Upper lobe of left lung (tissue), 6 donors: ENCODE measurements around the gene TUBB4B. TPM values are rescaled to one million over a fixed set of nuclear protein-coding genes. Genes with fewer than 3 reads are reported as not detected.

Source experiments
- ATAC-seq, 2 donors: fragments of 200-7000 bp; cut with Tn5 transposase; one replicate each; pipeline ENCODE4 v1.9.1; 2022; ENCODE audit warnings: mild to moderate bottlenecking in 2 of 2, moderate library complexity in 2 of 2; ENCODE audit not compliant: low FRiP score in 2 of 2
- DNase-seq, 2 donors: peaks; one replicate each; pipeline ENCODE4 v3.0.0-alpha.2; 2019 to 2020
- H3K27ac ChIP-seq, 4 donors: fragments of 200-600 bp; sonication (generic); one replicate each; pipeline ENCODE4 v1.5.1; 2016 to 2019
- H3K27me3 ChIP-seq, 4 donors: fragments of 200-600 bp; sonication (generic); one replicate each; pipeline ENCODE4 v1.5.1; 2017 to 2019
- H3K36me3 ChIP-seq, 4 donors: fragments of 200-600 bp; sonication (generic); one replicate each; pipeline ENCODE4 v1.5.1; 2016 to 2019
- H3K4me1 ChIP-seq, 4 donors: fragments of 200-600 bp; sonication (generic); one replicate each; pipeline ENCODE4 v1.5.1; 2018 to 2019
- H3K4me3 ChIP-seq, 4 donors: fragments of 200-600 bp; sonication (generic); one replicate each; pipeline ENCODE4 v1.5.1; 2017 to 2019; ENCODE audit warnings: mild to moderate bottlenecking in 2 of 4, moderate library complexity in 1 of 4
- H3K9me3 ChIP-seq, 4 donors: fragments of 200-600 bp; sonication (generic); one replicate each; pipeline ENCODE4 v1.5.1; 2018 to 2019
- EP300 ChIP-seq, 4 donors: sonication (generic); formaldehyde crosslinking; IDR thresholded peaks; one replicate each; pipeline ENCODE4 v1.5.1; 2017; ENCODE audit warnings: antibody characterized with exemption in 4 of 4, control low read depth in 2 of 4
- POLR2A ChIP-seq, 4 donors: fragments of 450-650 bp; IDR thresholded peaks; one replicate each; pipeline ENCODE4 v1.5.1; 2016 to 2017; ENCODE audit warnings: antibody characterized with exemption in 4 of 4, mild to moderate bottlenecking in 2 of 4
- POLR2AphosphoS5 ChIP-seq, 2 donors: sonication (generic); formaldehyde crosslinking; IDR thresholded peaks; one replicate each; pipeline ENCODE4 v1.5.1; 2017; ENCODE audit warnings: antibody characterized with exemption in 2 of 2
- WGBS, 2 donors: methylation state at CpG; one replicate each; pipeline ENCODE4 v1.1.5; 2017 to 2018; 5-methylcytosine and 5-hydroxymethylcytosine counted together
- total RNA-seq, 6 donors: library from RNA; depleted of rRNA in 4 of 6; stranded (reverse); fragments of >200 nt in 4 of 6; gene quantifications; one replicate each; pipeline versions ENCODE4 v1.1.0 to v1.2.1, GENCODE V29; 2016 to 2021
- TF ChIP-seq, protein P1 (sequence below), 6 experiments: fragments of 450-650 bp in 4 of 6; fragments of 200-600 bp in 2 of 6; sonication (generic) in 2 of 6; IDR thresholded peaks; one replicate each; pipeline ENCODE4 v1.5.1; 2016 to 2019; ENCODE audit warnings: antibody characterized with exemption in 6 of 6
- donor health status: DM: no; HTN: no; CAD: no; lungs with moderate emphysema.
- donor health status: DM: no; HTN: yes; CAD: no; lungs with severe emphysema.

Gene TUBB4B
- total RNA-seq, 6 donors from 2014 or later = 120 to 539 (median 227) TPM

DNA sequence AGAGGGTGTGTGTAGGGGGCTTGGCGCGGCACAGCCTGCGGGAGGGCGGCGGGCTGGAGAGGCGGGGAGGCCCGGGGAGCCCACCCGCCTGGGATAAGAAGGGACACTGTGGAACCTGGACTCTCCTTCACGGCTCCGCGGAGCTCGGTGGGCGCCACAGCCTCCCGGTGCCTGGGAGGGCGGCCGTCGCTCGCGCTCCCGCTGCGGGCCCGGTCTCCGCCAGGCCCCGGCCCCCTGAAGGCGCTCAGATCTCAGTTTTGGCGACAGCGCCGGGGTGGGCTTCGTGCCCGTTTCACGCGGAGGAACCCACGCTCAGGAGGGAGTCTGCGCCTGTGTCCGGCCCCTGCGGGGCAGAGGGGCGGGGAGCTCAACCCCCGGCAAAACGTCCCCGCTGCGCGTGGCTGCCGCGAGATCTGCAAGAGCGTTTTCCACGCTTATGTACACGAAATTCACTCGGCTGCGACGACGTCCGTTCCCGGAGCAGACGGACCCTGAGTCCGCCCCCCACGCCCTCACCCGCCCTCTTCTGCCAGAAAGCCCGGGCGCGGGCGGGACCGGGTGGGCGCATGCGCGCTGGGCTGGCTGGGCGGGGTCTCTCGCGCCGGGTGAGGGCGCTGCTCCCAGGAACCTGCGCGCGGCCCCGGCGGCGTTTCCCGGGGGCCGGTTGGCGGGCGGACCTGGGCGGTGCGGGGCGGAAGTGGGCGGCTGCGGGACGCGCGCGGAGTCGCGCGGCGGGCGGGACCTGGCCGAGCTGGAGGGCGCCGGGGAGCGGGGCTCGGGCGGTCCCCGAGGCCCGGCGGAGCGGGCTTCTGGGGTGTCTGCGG lies 13.7 kb downstream of the TUBB4B start, which contains the start of gene NELFB:
Gene NELFB (plus strand): TSS at position 704 of the 824 bp plus-strand sequence.
- peaks cover 23 to 30% (median 25%) of the 10 kb centered on the region in 4 donors for H3K4me1 ChIP-seq
- ATAC-seq = peak; percentile 89 to 96
- DNase-seq = peak; percentile 94 to 100
- no peaks in the 10 kb centered on the region for H3K9me3 ChIP-seq
- H3K27ac ChIP-seq = peak within 1 kb of the TSS; percentile 76 to 92 (median 84)
- peaks cover 2 to 27% (median 18%) of the 10 kb centered on the region in 4 donors for H3K36me3 ChIP-seq
- TF ChIP-seq, protein P1, sequence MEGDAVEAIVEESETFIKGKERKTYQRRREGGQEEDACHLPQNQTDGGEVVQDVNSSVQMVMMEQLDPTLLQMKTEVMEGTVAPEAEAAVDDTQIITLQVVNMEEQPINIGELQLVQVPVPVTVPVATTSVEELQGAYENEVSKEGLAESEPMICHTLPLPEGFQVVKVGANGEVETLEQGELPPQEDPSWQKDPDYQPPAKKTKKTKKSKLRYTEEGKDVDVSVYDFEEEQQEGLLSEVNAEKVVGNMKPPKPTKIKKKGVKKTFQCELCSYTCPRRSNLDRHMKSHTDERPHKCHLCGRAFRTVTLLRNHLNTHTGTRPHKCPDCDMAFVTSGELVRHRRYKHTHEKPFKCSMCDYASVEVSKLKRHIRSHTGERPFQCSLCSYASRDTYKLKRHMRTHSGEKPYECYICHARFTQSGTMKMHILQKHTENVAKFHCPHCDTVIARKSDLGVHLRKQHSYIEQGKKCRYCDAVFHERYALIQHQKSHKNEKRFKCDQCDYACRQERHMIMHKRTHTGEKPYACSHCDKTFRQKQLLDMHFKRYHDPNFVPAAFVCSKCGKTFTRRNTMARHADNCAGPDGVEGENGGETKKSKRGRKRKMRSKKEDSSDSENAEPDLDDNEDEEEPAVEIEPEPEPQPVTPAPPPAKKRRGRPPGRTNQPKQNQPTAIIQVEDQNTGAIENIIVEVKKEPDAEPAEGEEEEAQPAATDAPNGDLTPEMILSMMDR (IDR thresholded peaks at IDR 0.05) = peak in 4 of 6 experiments; percentile 5 to 54 (median 11)
- peak; percentile 33 to 67 for TF ChIP-seq POLR2AphosphoS5 (IDR thresholded peaks at IDR 0.05)
- peak in 1 of 4 donors; percentile 77 for TF ChIP-seq POLR2A (IDR thresholded peaks at IDR 0.05)
- TF ChIP-seq EP300 (IDR thresholded peaks at IDR 0.05) = no peak
- H3K27me3 ChIP-seq = no peaks in the 10 kb centered on the region
- peak within 1 kb of the TSS; percentile 99 to 100 (median 100) for H3K4me3 ChIP-seq
- WGBS, 2 donors = 5 to 15% methylated on average over 8 to 31 of the region's 105 CpGs

DNA sequence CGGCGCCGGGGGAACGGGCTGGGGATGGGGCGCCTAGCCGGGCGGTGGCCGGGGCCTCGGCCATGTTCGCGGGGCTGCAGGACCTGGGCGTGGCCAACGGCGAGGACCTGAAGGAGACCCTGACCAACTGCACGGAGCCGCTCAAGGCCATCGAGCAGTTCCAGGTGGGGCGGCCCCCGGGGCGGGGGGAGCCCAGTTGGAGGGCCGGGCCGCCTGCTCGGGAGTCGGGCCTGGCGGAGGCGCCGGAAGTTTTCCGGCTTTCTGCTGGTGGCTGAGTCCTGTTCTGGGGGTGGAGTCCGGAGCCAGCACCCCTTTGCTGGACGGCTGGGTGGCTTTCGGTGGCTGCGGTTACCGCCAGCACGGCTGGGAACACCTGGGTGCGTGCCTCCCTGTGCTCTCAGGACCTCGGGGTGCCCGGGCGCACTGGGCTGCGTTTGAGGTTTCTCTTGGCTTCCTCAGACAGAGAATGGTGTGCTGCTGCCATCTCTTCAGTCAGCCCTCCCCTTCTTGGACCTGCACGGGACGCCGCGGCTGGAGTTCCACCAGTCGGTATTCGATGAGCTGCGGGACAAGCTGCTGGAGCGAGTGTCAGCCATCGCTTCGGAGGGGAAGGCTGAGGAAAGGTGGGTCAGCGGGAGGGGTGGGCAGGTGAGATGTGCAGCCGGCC lies 14.5 kb downstream of the TUBB4B start:
- H3K4me1 ChIP-seq = peaks cover 23 to 30% (median 25%) of the 10 kb centered on the region in 4 donors
- H3K9me3 ChIP-seq = no peaks in the 10 kb centered on the region
- whole genome bisulfite sequencing, 2 donors = 0 to 6% methylated on average over 7 to 20 of the region's 51 CpGs
- H3K27ac ChIP-seq = peak overlapping the region; percentile 73 to 92 (median 80)
- peak overlapping the region; percentile 99 to 100 (median 100) for H3K4me3 ChIP-seq
- ATAC-seq (peak; percentile 17 to 52), DNase-seq (peak in 1 of 2 donors; percentile 65)
- TF ChIP-seq POLR2A (IDR thresholded peaks at IDR 0.05) (no peak), EP300 (IDR thresholded peaks at IDR 0.05) (no peak), POLR2AphosphoS5 (IDR thresholded peaks at IDR 0.05) (no peak)
- TF ChIP-seq, protein P1 (IDR thresholded peaks at IDR 0.05) = no peak
- H3K27me3 ChIP-seq = no peaks in the 10 kb centered on the region
- peaks cover 2 to 27% (median 18%) of the 10 kb centered on the region in 4 donors for H3K36me3 ChIP-seq

DNA sequence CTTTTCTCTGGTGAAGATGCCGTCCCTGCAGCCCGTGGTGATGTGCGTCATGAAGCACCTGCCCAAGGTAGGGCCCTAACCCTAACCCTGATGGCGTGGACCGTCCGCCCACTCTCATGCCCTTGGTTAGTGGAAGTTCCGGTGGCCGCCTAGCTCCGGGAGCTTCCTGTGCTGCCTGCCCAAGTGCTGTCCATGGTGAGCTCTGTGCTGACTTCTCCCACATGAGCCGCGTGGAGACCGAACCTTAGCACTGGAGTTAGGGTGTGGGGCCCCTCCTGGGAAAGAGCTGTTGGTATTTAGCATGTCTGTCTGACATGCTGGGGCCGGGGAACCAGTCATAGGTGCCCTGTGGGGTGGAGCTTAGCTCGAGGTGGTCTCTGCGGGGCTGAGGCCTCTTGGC lies 15.3 kb downstream of the TUBB4B start:
- peak in 1 of 2 donors; percentile 25 for DNase-seq
- no peaks in the 10 kb centered on the region for H3K9me3 ChIP-seq
- 85 to 91% methylated on average over 9 to 15 of the region's 15 CpGs for WGBS, 2 donors
- no peak for ATAC-seq
- peaks cover 2 to 27% (median 18%) of the 10 kb centered on the region in 4 donors for H3K36me3 ChIP-seq
- H3K4me1 ChIP-seq = peaks cover 23 to 30% (median 25%) of the 10 kb centered on the region in 4 donors
- no peak overlapping the region for H3K27ac ChIP-seq
- TF ChIP-seq POLR2A (IDR thresholded peaks at IDR 0.05) = no peak
- TF ChIP-seq POLR2AphosphoS5 (IDR thresholded peaks at IDR 0.05) = no peak
- TF ChIP-seq, protein P1 (IDR thresholded peaks at IDR 0.05) = no peak
- TF ChIP-seq EP300 (IDR thresholded peaks at IDR 0.05) = no peak
- peak overlapping the region in 3 of 4 donors; percentile 100 for H3K4me3 ChIP-seq
- H3K27me3 ChIP-seq = no peaks in the 10 kb centered on the region

DNA sequence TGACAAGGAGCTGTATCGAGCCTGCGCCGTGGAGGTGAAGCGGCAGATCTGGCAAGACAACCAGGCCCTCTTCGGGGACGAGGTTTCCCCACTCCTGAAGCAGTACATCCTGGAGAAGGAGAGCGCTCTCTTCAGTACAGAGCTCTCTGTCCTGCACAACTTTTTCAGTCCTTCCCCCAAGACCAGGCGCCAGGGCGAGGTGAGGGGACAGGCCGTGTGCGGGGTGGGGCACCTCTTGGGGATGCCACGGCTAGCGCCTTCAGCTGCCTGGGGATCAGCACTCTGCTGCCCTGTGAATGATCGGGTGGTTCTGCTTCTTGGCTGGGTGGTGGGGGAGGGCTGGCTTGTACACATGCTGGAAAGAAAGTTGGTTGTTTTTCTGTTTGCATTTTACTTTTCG lies 15.8 kb downstream of the TUBB4B start:
- 88 to 96% methylated on average over 9 to 15 of the region's 15 CpGs for whole genome bisulfite sequencing, 2 donors

More for the DNA sequence above, 15.8 kb downstream of the TUBB4B start:
- peaks cover 2 to 27% (median 18%) of the 10 kb centered on the region in 4 donors for H3K36me3 ChIP-seq
- peak overlapping the region in 2 of 4 donors; percentile 100 for H3K4me3 ChIP-seq
- no peaks in the 10 kb centered on the region for H3K27me3 ChIP-seq
- TF ChIP-seq, protein P1 (IDR thresholded peaks at IDR 0.05) = no peak
- no peak for TF ChIP-seq EP300 (IDR thresholded peaks at IDR 0.05)
- TF ChIP-seq POLR2A (IDR thresholded peaks at IDR 0.05) = no peak
- no peak for TF ChIP-seq POLR2AphosphoS5 (IDR thresholded peaks at IDR 0.05)
- peak in 1 of 2 donors; percentile 27 for DNase-seq
- no peaks in the 10 kb centered on the region for H3K9me3 ChIP-seq
- no peak for ATAC-seq
- peaks cover 23 to 34% (median 25%) of the 10 kb centered on the region in 4 donors for H3K4me1 ChIP-seq
- H3K27ac ChIP-seq = no peak overlapping the region
